HS-27A (cell line): ENCODE data around the gene TRPC5OS.

Experiments
- DNase-seq: peaks from one replicate; pipeline ENCODE4 v3.0.0-alpha.2; 2012; ENCODE audit warnings: low read depth, missing footprints

Gene TRPC5OS

DNA sequence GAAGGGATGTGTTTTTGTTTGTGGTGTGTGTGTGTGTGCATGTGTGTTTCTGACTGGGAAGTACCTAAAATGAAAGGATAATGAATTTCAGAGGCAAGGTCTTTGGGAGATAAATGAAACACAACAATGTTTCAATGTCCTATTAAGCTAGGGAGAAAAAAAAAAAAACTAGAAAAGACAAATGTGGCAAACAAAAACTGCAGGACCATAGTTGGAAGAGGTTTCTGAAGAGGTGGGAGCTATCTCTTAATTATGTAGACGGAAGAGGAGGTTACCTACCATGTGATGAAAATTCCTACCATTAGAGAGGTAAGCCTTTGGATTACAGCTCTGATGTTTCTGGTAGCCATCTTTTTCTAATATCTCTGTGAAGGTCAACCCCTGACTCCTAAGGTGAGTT lies at the start of gene TRPC5OS:
TSS of gene TRPC5OS (plus strand) at position 301 of the 400 bp plus-strand sequence. CDS start 25,669 bp downstream, outside the sequence.
- DNase-seq = no peak

DNA sequence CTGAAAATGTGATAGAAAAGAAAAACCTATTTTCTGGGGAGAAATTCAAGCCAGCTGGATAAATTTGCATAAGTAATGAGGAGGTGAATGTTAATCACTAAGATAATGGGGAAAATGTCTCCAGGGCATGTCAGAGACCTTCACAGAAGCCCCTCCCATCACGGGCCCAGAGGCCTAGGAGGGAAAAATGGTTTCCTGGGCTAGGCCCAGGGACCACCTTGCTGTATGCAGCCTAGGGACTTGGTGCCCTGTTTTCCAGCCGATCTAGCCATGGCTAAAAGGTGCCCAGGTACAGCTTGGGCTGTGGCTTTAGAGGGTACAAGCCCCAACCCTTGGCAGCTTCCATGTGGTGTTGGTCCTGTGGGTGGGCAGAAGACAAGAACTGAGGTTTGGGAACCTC lies 46.6 kb upstream of the TRPC5OS start:
- no peak for DNase-seq

DNA sequence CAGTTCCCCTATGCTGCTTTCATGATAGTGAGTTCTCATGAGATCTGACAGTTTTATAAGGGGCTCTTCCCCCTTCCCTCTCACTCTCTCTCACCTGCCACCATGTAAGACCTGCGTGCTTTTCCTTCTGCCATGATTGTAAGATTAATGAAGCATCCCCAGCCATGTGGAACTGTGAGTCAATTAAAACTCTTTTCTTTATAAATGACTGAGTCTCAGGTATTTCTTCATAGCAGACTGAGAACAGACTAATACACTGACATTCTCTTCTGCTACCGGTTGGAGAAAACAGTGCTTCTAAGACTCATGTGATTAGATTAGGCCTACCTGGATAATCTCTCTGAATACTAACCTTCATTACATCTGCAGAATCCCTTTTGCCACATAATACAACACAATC lies 45.4 kb upstream of the TRPC5OS start:
- DNase-seq = no peak

DNA sequence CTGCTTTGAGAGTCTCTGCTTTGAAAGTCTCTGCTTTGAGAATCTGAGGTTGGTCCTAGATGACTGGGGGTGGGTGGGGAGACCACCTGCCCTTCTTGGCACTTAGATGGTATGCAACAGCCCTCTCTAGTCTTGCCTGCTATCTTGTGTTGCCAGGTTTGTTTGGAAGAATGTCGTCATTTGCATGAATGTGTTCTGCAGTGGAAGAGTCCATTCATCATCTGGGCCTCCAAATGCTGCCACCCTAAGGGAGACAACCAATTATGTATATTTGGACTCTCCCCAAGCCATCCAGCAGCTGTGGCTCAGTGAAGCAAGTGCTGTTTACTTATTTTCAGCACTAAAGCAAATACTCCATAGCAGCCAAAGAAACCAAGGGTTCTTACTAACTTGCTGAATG lies 44.6 kb upstream of the TRPC5OS start:
- no peak for DNase-seq

DNA sequence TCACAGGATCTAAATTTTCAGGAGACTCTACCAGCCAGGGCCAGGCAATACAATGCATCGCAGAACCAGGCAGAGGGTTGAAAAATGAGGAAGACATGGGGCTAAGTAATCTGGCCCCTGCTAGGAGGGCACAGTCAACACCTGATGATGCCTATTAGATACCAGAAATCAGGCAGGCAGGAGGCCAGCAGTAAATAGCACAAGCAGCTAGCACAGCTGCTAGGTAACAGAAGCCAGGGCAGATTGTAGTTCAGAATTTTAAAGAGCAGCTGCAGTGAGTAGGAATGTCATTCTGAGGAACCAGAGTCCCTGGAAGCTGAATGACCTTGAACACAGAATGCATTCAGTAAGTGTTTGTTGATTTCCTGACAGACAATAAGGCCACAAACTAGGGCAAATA lies 38.8 kb upstream of the TRPC5OS start:
- no peak for DNase-seq

DNA sequence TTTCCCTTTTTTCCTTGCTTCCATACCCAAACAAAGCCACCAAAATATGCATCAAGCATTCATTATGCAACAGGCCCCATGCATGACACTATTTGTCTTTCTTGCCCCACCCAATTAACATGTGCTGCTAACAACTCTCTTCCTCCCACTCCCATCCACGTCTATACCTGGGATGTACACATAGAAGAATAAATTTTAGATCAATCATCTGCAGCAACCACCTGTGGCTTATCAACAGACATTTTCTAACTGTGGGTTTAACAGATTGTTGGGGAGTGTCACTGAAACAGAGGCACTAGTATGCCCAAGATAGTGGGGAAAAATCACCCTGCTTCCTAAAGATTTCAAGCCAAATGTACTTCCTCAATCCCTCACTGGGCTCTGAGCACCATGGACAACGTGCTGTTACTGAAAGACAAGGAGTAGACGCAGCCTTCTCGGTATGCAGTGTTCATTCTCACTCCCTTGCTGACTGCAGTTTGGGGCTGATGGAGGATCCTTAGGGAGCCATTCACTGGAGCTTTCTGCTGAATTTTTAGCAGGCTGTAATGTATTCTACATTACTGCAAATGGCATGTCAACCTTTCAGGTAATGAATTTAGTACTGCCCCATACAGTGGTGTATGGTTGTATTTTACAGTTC lies 28.4 kb upstream of the TRPC5OS start:
- no peak for DNase-seq

DNA sequence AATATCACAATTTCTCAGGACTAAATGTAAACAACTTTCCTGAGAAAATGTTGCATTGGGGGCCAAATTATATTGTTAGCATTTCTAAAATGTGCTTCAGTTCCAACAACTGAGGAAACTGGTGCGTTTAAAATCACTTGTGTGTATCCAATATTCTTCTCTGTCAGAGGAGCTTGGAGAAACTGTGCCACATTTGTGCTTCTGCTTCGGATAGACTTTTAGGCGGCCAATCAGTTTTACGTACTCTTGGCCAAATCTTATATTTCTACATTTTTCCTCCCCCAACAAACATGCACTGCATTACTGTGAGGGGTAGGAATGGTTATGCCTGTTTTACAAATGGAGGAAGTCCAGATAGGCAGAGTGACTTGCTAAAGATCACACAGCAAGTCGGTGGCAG lies 27.4 kb upstream of the TRPC5OS start:
- DNase-seq = no peak

DNA sequence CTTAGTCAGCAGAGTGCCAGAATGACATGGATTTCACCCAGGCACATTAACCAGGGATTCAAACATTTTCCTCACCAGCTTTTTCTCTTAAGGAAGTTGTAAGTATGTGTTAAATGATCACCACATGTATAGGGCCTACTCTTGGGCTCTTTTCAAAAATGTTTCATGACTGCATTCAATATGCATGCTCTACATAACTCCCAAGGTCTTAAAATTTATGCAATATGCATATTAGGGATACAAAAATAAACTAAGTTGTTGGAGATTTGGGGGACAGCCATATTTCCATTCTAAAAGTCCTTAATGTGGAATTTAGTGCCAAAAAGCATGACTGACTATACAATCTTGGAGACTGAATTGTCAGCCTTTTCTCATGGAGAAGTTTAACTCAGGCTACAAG lies 25.0 kb upstream of the TRPC5OS start:
- DNase-seq = no peak

DNA sequence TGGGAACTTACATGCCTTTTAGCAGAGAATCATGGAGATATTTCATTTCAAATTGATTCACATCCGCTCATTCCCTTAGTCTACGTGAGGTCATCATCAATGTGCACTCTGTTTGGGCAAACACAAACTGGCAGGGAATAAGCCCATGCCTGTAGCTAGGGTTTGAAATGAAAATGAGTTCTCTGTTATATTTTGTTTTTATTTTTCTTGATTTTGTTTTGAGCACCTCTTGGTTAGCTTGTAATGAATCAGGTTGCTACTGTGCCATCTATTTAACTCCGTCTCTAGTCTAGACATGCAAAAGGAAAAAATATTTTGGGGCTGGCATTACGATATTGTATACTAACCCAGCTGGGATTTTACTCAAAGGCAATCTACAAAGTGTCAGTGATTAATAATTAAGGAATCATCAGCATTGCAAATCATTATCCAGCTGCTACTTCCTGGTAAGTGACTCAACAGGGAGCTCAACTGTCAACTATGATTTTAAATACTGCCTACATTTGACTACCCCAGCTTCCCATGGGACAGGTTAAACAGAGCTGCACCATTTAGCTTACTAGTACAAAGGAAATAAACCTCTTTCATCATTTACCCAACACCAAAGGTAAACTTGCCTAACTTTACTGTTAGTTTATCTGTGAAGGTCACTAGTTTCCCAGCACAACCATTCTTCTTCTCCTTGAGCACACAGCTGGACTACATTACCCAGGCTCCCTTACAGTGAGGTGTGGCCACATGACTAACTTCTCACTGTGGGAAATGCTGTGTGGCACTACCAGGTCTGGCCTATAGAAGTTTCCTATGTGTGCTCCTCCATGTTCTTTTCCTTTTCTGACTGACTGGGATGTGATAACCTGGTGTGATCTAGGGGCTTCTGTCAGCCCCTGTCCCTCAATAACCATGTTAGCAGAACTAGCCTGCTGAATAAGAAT lies 21.2 kb upstream of the TRPC5OS start:
- DNase-seq = no peak

DNA sequence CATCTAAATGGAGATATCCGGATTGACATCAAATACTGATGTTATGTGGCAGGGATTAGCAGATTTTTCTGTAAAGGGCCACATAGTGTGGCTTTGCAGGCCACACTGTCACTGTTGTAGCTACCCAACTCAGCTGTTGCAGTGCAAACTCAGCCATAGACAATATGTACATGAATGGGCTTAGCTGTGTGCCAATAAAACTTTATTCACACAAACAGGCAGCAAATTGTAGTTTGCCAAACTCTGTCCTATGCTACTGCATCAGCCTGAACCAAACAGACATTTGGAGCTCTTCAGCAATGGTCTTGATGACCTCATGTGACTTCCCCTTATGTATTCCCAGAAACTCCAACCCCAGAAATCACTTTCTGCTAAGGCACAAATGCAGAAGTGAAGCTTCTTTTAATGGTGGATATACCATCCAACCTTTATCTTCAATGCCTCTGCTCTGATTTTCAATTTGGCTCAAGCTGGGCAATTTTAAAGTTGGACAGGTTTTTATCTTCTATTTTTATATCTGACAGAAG lies 18.4 kb upstream of the TRPC5OS start:
- DNase-seq = no peak

DNA sequence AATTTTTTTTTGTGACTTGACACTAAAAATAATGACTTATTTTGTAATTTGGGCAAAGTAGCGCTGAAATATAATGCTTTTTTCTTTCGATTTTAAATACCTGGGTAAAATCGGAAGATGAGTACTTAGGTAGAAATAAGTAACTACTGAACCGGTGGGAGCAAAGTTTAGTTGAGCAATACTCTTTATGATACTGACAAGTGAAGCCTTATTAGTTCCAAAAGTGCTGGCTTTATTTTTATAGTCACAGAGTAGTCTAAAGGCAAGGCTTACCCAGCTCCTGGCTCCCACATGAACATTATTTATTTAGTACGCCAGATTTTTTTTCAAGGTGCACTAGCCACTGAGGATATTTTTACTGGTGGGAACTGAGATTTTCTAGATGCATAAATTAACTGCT lies 14.4 kb upstream of the TRPC5OS start:
- DNase-seq = no peak

DNA sequence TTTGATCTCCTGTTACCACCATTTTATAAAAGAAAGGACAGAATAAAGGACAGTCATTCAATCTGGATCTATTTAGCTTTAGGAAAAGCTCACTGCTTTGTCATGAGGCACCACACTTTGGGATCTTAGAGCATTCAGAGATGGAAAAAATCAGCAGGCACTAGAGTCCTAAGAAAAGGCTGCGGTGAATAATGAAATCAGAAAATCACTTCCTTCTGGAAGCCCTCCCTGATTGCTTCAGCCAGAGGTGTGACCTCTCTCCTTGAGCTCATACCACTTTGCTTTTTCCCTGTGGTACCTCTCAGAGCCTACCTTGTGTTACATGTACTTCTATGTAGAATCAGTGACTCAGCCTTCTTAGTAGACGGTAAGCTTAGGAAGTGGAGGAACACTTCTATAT lies 8.7 kb upstream of the TRPC5OS start:
- no peak for DNase-seq

DNA sequence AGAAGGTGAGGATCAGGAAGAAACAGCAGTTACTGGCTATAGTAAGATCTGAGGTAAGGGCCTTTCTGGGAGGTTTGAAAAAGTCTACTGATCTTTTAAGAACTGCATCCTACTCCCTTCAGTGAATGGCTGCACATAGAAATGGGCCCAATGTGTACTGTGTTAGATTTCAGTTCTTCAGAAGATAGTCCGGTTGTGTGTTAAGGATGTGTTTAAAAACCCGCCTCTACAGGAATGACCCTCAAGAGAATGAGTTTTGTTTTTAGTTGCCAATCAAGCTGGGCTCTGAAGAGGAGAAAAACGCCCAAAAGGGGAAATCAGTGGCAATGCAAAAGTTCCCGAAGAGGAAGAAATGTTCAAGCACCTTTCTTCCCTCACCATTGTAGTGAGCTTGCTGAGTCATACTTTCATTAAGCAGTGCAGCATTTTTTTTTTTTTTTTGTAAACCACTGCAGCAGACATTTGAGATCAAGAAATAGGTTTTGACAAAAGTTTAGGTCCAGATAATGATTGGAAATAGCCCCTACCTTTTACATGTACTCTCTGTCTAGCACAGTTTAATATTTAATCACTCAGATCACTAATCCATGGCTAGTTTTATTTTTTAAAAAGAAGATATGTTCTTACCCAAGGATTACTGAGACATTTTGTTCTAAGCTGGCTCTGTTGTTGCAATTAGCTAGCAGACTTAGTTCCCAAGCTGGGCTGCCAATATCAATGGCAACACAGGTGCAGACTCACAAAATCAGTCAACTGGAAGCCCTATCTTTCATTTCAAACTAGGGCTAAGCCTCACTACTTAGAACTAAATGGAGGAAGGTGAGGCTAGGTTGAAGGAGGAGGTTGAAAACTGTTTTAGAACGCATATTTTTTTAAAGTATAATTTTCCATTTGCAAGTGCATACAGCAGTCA lies 7.0 kb upstream of the TRPC5OS start:
- no peak for DNase-seq

DNA sequence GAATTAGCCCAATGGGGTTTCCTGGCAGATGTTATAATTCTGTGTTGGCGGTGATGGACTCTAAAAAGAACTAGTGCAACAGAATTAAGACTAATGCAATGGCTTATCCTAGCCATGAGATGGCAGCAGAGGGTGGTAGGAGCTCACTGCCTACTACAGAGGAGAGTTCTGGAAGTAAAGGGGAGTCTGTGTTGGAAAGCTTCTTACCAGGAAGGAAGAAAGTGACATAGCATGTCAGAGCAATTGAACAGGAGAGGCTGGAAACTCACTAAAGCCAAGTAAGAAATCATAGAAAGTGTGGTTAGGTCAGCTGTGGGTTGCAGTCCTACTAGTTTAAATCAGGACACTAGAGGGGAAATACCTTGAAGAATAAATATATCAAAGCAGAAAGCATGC lies 6.3 kb upstream of the TRPC5OS start:
- no peak for DNase-seq

DNA sequence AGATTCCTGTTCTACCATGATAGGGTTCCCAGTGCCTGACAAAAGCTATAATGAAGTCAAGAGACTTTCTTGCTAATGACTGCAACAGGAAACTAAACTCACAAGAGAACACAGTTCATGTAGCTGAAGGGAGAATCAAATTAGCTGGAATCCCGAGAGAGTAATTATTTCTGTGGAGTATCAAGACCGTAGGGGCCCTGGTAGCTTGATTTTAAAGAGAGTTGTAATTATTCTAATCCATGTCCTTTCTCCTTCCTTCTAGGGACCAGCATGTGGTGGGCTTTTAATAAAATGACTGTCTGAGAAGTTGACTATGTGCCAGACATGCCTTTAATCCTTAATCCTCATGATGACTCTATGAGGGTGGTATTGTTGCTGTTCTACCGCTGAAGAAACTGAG lies 1.7 kb upstream of the TRPC5OS start:
- DNase-seq = no peak

DNA sequence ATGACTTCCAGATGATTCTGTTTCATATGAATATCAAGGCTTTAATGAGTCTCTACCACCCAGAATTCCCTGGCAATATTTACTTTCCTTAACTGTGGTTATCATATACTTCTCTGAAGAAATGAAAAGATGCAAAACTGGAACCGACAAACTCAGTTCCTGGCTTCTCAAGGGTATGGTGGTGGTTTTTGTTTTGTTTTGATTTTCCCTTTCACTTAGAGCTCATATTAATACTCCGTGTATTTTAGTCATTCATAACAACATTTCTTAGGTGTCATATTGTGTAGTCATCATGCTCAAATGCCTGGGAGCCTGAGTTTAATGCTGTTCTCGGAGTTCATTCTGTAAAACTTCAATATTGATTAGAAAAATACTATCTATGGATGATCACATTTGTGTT lies 665 bp downstream of the TRPC5OS start:
- DNase-seq = no peak

DNA sequence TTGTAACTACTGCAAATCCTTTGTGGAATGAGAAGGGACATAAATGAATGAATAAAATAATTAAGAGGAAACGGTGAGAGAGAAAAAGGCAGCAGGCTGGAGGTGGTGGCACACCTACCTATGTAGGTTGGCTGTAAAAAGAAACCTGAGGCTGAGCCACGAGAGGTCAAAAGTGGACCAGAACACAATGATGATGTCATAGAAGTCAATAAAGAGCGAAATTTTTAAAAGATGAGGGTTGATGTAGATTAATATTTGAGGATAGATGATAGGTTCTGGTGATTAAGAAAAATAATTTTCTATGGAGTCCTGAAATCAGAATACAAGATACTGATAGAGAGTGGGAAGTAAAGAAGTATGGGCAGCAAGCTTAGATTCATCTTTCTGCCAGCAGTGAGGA lies 1.7 kb downstream of the TRPC5OS start:
- DNase-seq = no peak

DNA sequence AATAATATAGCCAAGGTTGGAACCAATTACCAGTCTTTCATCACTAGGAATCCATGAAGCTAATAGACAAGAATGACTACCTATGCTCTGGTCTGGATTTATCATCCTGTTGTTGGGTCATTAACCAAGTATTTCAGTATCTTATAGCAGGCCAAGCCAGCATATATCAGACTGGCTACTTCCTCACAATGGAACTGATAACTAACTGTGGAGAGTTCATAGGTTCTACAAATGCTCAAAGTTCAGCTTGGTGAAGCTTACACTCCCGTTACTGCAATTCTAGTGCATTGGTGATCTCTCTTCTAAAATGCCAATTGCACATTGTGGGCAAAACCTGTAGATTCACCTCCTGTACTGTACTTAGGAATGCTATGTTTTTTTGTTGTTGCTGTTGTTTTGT lies 4.8 kb downstream of the TRPC5OS start:
- DNase-seq = no peak

DNA sequence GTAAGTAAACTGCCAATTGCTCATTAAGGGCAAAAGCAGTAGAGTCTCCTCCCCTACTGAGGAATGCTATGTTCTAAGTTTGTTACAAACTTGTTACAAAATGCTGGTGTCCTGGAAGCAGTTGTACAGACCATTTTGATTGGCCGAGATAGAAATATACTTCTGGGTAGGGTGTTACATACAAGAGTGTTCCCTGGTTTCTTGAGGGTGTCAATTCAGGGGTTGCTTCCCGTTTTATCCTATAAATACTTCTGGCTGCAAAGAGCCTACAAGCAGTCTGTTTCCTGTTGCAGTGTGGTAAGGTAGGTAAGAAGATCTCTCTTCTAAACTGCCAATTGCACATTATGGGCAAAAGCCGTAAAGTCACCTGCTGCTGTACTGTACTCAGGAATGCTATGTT lies 5.7 kb downstream of the TRPC5OS start:
- DNase-seq = no peak

DNA sequence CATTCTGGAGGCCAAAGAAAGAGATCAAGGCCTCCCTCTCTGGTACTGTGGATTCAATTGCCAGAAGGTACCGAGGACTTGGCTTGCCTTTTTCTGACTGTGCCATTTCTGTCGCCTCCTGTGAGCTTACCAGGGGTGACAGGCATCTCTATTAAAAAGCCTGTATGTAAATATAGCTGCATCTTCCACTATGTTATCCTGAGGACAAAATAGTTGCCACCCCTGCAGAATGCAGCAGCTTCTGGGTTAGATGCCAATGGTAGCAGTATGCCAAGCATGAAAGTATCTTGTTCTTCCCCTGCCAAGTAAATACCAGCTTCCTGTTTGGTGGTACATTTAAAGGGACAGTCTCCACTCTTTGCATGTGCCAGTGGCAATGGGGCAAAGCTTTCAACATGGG lies 10.7 kb downstream of the TRPC5OS start:
- no peak for DNase-seq

DNA sequence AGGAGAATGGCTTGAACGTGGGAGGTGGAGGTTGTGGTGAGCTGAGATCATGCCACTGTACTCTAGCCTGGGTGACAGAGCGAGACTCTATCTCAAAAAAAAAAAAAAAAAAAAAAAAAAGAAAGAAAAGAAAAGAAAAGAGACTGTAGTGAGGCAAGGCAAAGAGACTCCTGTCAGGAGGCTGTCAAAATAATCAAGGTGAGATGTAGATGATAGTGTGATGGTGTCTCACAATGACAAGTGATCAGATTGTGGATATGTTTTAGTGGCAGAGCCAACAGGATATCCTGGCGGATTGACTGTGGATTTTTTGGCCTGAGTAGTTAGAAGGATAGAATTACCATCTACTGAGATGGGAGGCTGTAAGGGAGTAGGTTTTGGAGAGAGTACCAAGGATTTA lies 12.6 kb downstream of the TRPC5OS start:
- DNase-seq = no peak

DNA sequence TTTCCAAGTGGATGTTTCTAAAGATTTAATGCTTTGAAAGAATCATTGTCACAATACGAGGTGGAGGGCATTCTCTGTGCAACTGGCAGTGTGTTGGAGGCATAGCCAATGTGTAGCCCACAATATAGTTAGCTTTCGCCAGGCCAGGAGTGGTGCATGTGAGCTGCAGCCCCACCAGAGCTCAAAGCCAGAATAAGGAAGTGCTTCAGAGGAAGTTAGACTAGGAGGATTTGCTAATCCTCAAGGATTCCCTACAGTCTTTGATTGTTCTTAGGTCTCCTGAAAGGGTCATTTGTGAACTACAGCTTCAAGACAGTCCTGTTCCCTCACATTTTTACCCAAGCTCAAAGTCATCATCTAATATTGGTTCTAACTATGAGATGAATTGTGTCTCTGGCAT lies 16.4 kb downstream of the TRPC5OS start:
- DNase-seq = no peak
